ENCODE measurements around the gene IGSF23. TPM values are rescaled to one million over a fixed set of nuclear protein-coding genes. Genes with fewer than 3 reads are reported as not detected.

IGSF23 gene
- polyA plus RNA-seq, 3 donors: 0.23 to 0.46 (median 0.44) TPM

GRCh38 chr19:44684892-44685863 is 71.8 kb downstream of the IGSF23 start:
- WGBS (ENCODE audit: insufficient coverage): 28% methylated on average over 10 of the region's 25 CpGs
- no peak for TF ChIP-seq CTCF (IDR thresholded peaks at IDR 0.05)
- H3K27ac Mint-ChIP-seq: peak overlapping the region; percentile 87 to 98 (median 96)
- Histone ChIP-seq H3K4me1 (ENCODE audit: control insufficient read depth in 1 of 2, insufficient read depth in 2 of 2, low read length in 2 of 2) (peaks cover 78 to 81% of the 10 kb centered on the region in 2 donors), H2AFZ (ENCODE audit: insufficient read depth, low read depth, low read length, poor library complexity, severe bottlenecking) (no peak overlapping the region), H3K9me3 (replicated peaks in 1 of 2; ENCODE audit: control insufficient read depth in 1 of 2, insufficient read depth in 1 of 2, low read length in 2 of 2) (no peaks in the 10 kb centered on the region), H3K36me3 (replicated peaks in 1 of 2; ENCODE audit: control insufficient read depth in 1 of 2, insufficient read depth in 2 of 2, low read length in 2 of 2) (no peaks in the 10 kb centered on the region), H3K4me3 (replicated peaks in 1 of 3; ENCODE audit: low read depth in 2 of 3, low read length in 3 of 3) (peak overlapping the region in 1 of 3 experiments; percentile 47), H3K79me2 (ENCODE audit: insufficient read depth, low read length) (no peaks in the 10 kb centered on the region), H4K20me1 (ENCODE audit: insufficient read depth, low read length) (no peaks in the 10 kb centered on the region), H3K9ac (ENCODE audit: insufficient read depth, low read length, poor library complexity, severe bottlenecking) (no peak overlapping the region), H3K4me2 (replicated peaks; ENCODE audit: extremely low read depth, low read length, poor library complexity, severe bottlenecking) (peak overlapping the region; percentile 54), H3K27me3 (ENCODE audit: control insufficient read depth in 2 of 2, insufficient read depth in 2 of 2, low read length in 2 of 2) (no peaks in the 10 kb centered on the region), H3K27ac (ENCODE audit: low read depth in 1 of 2, low read length in 2 of 2) (peak overlapping the region; percentile 80 to 90)
- peaks cover 3 to 8% of the 10 kb centered on the region in 2 donors for H3K36me3 Mint-ChIP-seq
- peaks cover 0 to 5% (median 0%) of the 10 kb centered on the region in 7 donors for H3K9me3 Mint-ChIP-seq
- H3K27me3 Mint-ChIP-seq (ENCODE audit: low read depth in 3 of 3): peaks cover 2 to 5% (median 2%) of the 10 kb centered on the region in 3 donors
- H3K4me3 Mint-ChIP-seq: peak overlapping the region; percentile 28 to 78
- DNase-seq: peak; percentile 70 to 88 (median 84)
- H3K4me1 Mint-ChIP-seq: peaks cover 76% of the 10 kb centered on the region
- intact Hi-C loops (cut with micrococcal nuclease): loop anchor here (5.0 to 10.0 kb wide), 4 partner anchors 37 to 160 kb away; partner anchors contain the start of gene NECTIN2 (in 1 of the 2)

GRCh38 chr19:44685877-44686276 is 72.5 kb downstream of the IGSF23 start:
- H3K79me2 ChIP-seq (ENCODE audit: insufficient read depth, low read length): no peaks in the 10 kb centered on the region
- no peaks in the 10 kb centered on the region for H3K27me3 ChIP-seq (ENCODE audit: control insufficient read depth in 2 of 2, insufficient read depth in 2 of 2, low read length in 2 of 2)
- H3K4me3 Mint-ChIP-seq: peak overlapping the region; percentile 41 to 78
- H3K27me3 Mint-ChIP-seq (ENCODE audit: low read depth in 3 of 3): peaks cover 2 to 5% (median 2%) of the 10 kb centered on the region in 3 donors
- H3K9ac ChIP-seq (ENCODE audit: insufficient read depth, low read length, poor library complexity, severe bottlenecking): no peak overlapping the region
- no peaks in the 10 kb centered on the region for H3K9me3 ChIP-seq (replicated peaks in 1 of 2; ENCODE audit: control insufficient read depth in 1 of 2, insufficient read depth in 1 of 2, low read length in 2 of 2)
- no peak for TF ChIP-seq CTCF (IDR thresholded peaks at IDR 0.05)
- peak; percentile 75 to 93 (median 90) for DNase-seq
- H3K4me1 ChIP-seq (ENCODE audit: control insufficient read depth in 1 of 2, insufficient read depth in 2 of 2, low read length in 2 of 2): peaks cover 78 to 83% of the 10 kb centered on the region in 2 donors
- no peaks in the 10 kb centered on the region for H4K20me1 ChIP-seq (ENCODE audit: insufficient read depth, low read length)
- H3K4me1 Mint-ChIP-seq: peaks cover 76% of the 10 kb centered on the region
- H3K4me2 ChIP-seq (replicated peaks; ENCODE audit: extremely low read depth, low read length, poor library complexity, severe bottlenecking): peak overlapping the region; percentile 54
- intact Hi-C loops (cut with micrococcal nuclease): loop anchor here (5.0 to 10.0 kb wide), 4 partner anchors 36 to 159 kb away; partner anchors contain the start of gene NECTIN2 (in 1 of the 2)
- peaks cover 3 to 4% of the 10 kb centered on the region in 2 donors for H3K36me3 Mint-ChIP-seq
- H3K36me3 ChIP-seq (replicated peaks in 1 of 2; ENCODE audit: control insufficient read depth in 1 of 2, insufficient read depth in 2 of 2, low read length in 2 of 2): no peaks in the 10 kb centered on the region
- H2AFZ ChIP-seq (ENCODE audit: insufficient read depth, low read depth, low read length, poor library complexity, severe bottlenecking): no peak overlapping the region
- no CpG with 5 or more reads among the region's 4 CpGs for WGBS (ENCODE audit: insufficient coverage)
- peak overlapping the region; percentile 80 to 90 for H3K27ac ChIP-seq (ENCODE audit: low read depth in 1 of 2, low read length in 2 of 2)
- peak overlapping the region in 1 of 3 experiments; percentile 47 for H3K4me3 ChIP-seq (replicated peaks in 1 of 3; ENCODE audit: low read depth in 2 of 3, low read length in 3 of 3)
- H3K9me3 Mint-ChIP-seq: peaks cover 0 to 5% (median 0%) of the 10 kb centered on the region in 7 donors
- peak overlapping the region; percentile 87 to 98 (median 96) for H3K27ac Mint-ChIP-seq
